Measurements from ENCODE around the gene CCDC71L.
"Not testable (repeated sequence)": the region's sequence is repeated elsewhere in the genome, so short reads cannot be mapped to it uniquely, and the experiment has no call there.

The CCDC71L gene

DNA sequence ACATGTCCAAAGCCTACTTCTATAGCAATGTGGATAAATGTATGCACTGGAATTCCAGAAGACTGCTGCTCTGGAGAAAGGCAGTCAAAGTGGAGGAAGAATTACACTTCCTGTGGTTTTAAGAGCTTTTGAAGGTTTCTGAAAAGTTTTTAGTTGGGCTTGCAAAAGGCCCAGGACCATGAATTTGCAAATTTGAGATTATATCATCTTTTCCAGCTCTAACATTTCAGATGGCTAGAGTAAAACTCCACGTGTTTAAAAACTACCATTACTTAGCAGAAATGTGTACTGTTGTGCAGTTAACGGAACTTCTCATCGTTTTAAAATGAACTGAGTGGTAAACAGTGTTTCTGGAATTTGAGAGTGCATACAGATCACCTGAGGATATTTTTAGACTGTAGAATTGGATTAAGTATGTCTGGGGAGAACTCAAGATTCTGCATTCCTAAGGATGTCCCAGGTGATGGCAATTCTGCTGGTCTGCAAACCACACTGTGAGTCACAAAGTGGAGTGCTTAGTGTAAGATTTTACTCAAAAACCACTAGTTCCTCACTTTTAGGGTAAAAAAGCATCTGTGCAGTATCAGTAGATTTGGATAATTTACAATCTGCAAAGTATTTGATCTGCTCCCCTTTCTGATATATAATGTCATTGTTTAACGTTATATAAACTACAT, 32.9 kb upstream of the CCDC71L start:
- H3F3A ChIP-seq (ENCODE audit: insufficient read depth) = no peaks in the 10 kb centered on the region
- no peak overlapping the region for H3K4me2 ChIP-seq (ENCODE audit: low read depth, low read length, poor library complexity, severe bottlenecking)
- no peak overlapping the region for H2AFZ ChIP-seq (ENCODE audit: low read depth, low read length, severe bottlenecking)
- H3K4me3 ChIP-seq (ENCODE audit: insufficient read depth, low read length, poor library complexity, severe bottlenecking) = no peak overlapping the region
- no peaks in the 10 kb centered on the region for H3K9me3 ChIP-seq (ENCODE audit: insufficient read depth, low read length)
- H3K9me2 ChIP-seq (replicated peaks; ENCODE audit: insufficient read depth, low read length) = no peaks in the 10 kb centered on the region
- H3K27ac ChIP-seq (ENCODE audit: low read depth, low read length) = no peak overlapping the region
- no peak overlapping the region for H3K9ac ChIP-seq (ENCODE audit: low read length)
- TF ChIP-seq, protein P1, sequence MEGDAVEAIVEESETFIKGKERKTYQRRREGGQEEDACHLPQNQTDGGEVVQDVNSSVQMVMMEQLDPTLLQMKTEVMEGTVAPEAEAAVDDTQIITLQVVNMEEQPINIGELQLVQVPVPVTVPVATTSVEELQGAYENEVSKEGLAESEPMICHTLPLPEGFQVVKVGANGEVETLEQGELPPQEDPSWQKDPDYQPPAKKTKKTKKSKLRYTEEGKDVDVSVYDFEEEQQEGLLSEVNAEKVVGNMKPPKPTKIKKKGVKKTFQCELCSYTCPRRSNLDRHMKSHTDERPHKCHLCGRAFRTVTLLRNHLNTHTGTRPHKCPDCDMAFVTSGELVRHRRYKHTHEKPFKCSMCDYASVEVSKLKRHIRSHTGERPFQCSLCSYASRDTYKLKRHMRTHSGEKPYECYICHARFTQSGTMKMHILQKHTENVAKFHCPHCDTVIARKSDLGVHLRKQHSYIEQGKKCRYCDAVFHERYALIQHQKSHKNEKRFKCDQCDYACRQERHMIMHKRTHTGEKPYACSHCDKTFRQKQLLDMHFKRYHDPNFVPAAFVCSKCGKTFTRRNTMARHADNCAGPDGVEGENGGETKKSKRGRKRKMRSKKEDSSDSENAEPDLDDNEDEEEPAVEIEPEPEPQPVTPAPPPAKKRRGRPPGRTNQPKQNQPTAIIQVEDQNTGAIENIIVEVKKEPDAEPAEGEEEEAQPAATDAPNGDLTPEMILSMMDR (IDR thresholded peaks at IDR 0.05; ENCODE audit: insufficient read depth, low read length, poor library complexity, severe bottlenecking) = no peak
- TF ChIP-seq EZH2phosphoT487 (conservative IDR thresholded peaks at IDR 0.05; ENCODE audit: low read length) = no peak
- no peaks in the 10 kb centered on the region for H3K27me3 ChIP-seq (ENCODE audit: low read length)
- no peaks in the 10 kb centered on the region for H3K36me3 ChIP-seq (ENCODE audit: low read length)
- no peaks in the 10 kb centered on the region for H3K79me2 ChIP-seq (ENCODE audit: insufficient read depth, low read length)
- no peaks in the 10 kb centered on the region for H4K20me1 ChIP-seq (ENCODE audit: low read depth, low read length)

DNA sequence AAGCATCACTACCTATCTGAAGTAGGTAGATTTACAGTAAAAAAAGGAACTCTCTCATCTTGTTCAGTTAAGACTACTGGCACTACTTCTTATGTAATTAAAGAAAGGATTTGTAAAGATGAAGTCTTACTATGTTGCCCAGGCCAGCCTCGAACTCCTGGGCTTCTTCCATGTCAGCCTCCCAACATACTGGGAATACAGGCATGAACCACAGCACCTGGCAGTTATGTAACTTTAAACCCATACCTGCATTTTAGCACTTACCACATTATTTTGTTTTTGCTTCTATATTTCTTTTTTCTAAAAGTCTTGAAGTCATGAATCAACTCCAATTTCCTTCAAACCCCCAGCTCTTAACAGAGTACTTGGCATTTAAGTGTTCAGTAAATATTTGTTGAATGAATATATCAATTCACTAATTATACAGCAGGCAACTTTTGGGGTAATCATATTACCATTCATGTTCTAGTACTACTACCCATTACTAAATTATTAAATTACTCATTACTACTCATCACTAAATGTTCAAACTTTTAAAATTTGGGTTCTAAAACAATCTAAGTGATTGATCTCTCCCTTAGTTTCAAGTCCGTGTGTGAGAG, 31.6 kb upstream of the CCDC71L start:
- no peak for TF ChIP-seq EZH2phosphoT487 (conservative IDR thresholded peaks at IDR 0.05; ENCODE audit: low read length)
- TF ChIP-seq, protein P1 (IDR thresholded peaks at IDR 0.05; ENCODE audit: insufficient read depth, low read length, poor library complexity, severe bottlenecking) = no peak
- Histone ChIP-seq H3F3A (ENCODE audit: insufficient read depth) (no peaks in the 10 kb centered on the region), H4K20me1 (ENCODE audit: low read depth, low read length) (no peaks in the 10 kb centered on the region), H3K4me3 (ENCODE audit: insufficient read depth, low read length, poor library complexity, severe bottlenecking) (no peak overlapping the region), H3K9me3 (ENCODE audit: insufficient read depth, low read length) (no peaks in the 10 kb centered on the region), H3K79me2 (ENCODE audit: insufficient read depth, low read length) (no peaks in the 10 kb centered on the region), H3K27ac (ENCODE audit: low read depth, low read length) (no peak overlapping the region), H3K4me2 (ENCODE audit: low read depth, low read length, poor library complexity, severe bottlenecking) (no peak overlapping the region), H3K9me2 (replicated peaks; ENCODE audit: insufficient read depth, low read length) (no peaks in the 10 kb centered on the region), H3K9ac (ENCODE audit: low read length) (no peak overlapping the region), H2AFZ (ENCODE audit: low read depth, low read length, severe bottlenecking) (no peak overlapping the region), H3K36me3 (ENCODE audit: low read length) (no peaks in the 10 kb centered on the region), H3K27me3 (ENCODE audit: low read length) (no peaks in the 10 kb centered on the region)

DNA sequence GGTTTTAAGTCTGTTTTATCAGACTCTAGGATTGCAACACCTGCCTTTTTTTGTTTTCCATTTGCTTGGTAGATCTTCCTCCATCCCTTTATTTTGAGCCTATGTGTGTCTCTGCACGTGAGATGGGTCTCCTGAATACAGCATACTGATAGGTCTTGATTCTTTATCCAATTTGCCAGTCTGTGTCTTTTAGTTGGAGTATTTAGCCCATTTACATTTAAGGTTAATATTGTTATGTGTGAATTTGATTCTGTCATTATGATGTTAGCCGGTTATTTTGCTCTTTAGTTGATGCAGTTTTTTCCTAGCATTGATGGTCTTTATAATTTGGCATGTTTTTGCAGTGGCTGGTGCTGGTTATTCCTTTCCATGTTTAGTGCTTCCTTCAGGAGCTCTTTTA, 27.2 kb upstream of the CCDC71L start:
- not testable (repeated sequence) for H3K36me3 ChIP-seq (ENCODE audit: low read length); H3F3A ChIP-seq (ENCODE audit: insufficient read depth); H3K9me2 ChIP-seq (replicated peaks; ENCODE audit: insufficient read depth, low read length); H2AFZ ChIP-seq (ENCODE audit: low read depth, low read length, severe bottlenecking); H3K4me3 ChIP-seq (ENCODE audit: insufficient read depth, low read length, poor library complexity, severe bottlenecking); H3K9ac ChIP-seq (ENCODE audit: low read length); H3K9me3 ChIP-seq (ENCODE audit: insufficient read depth, low read length); H3K4me2 ChIP-seq (ENCODE audit: low read depth, low read length, poor library complexity, severe bottlenecking); H3K27me3 ChIP-seq (ENCODE audit: low read length); H3K27ac ChIP-seq (ENCODE audit: low read depth, low read length); H3K79me2 ChIP-seq (ENCODE audit: insufficient read depth, low read length); H4K20me1 ChIP-seq (ENCODE audit: low read depth, low read length)

DNA sequence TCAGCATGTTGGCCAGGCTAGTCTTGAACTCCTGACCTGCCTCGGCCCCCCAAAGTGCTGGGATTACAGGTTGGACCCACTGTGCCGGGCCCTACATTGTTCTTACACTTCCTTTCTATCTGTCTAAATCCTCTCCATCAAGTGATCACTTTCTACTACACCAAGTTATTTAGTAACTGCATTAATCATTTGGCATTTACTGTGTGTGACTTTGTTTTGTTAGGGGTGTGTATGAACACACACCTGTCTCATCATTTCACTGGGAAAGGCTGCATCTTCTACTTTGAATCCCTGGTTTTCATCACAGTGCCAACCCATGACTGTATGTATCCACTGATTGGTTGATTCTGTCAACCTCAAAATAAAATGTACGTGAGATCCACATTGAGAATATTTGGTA, 23.0 kb upstream of the CCDC71L start:
- Histone ChIP-seq H3F3A (ENCODE audit: insufficient read depth) (no peaks in the 10 kb centered on the region), H3K9me2 (replicated peaks; ENCODE audit: insufficient read depth, low read length) (no peaks in the 10 kb centered on the region), H4K20me1 (ENCODE audit: low read depth, low read length) (no peaks in the 10 kb centered on the region), H3K79me2 (ENCODE audit: insufficient read depth, low read length) (no peaks in the 10 kb centered on the region), H3K9ac (ENCODE audit: low read length) (no peak overlapping the region), H3K27ac (ENCODE audit: low read depth, low read length) (no peak overlapping the region), H3K4me3 (ENCODE audit: insufficient read depth, low read length, poor library complexity, severe bottlenecking) (no peak overlapping the region), H2AFZ (ENCODE audit: low read depth, low read length, severe bottlenecking) (no peak overlapping the region), H3K27me3 (ENCODE audit: low read length) (no peaks in the 10 kb centered on the region), H3K36me3 (ENCODE audit: low read length) (no peaks in the 10 kb centered on the region), H3K4me2 (ENCODE audit: low read depth, low read length, poor library complexity, severe bottlenecking) (no peak overlapping the region), H3K9me3 (ENCODE audit: insufficient read depth, low read length) (no peaks in the 10 kb centered on the region)
- TF ChIP-seq EZH2phosphoT487 (conservative IDR thresholded peaks at IDR 0.05; ENCODE audit: low read length) = no peak
- TF ChIP-seq, protein P1 (IDR thresholded peaks at IDR 0.05; ENCODE audit: insufficient read depth, low read length, poor library complexity, severe bottlenecking) = no peak
